HepG2 (cell line): ENCODE measurements around the gene NT5C3B. TPM values are rescaled to one million over a fixed set of nuclear protein-coding genes. Genes with fewer than 3 reads are reported as not detected.

Experiments used
- DMAP1 ChIP-seq: IDR thresholded peaks from 2 replicates; pipeline ENCODE4 v1.6.1; 2016
- KMT2B ChIP-seq: IDR thresholded peaks from 2 replicates; pipeline ENCODE4 v1.6.1; 2016; ENCODE audit warnings: missing genetic modification reagents, missing compliant biosample characterization
- NR2F1 ChIP-seq, 2 experiments: fragments of 450-650 bp in 1 of 2; formaldehyde crosslinking in 1 of 2; IDR thresholded peaks; 2 replicates each; pipeline versions ENCODE4 v1.5.0 to v1.6.1; 2016 to 2020; ENCODE audit warnings: mild to moderate bottlenecking in 1 of 2, missing compliant biosample characterization in 1 of 2, missing genetic modification reagents in 1 of 2, moderate library complexity in 1 of 2
- PAF1 ChIP-seq: IDR thresholded peaks from 2 replicates; pipeline ENCODE4 v1.6.1; 2016; ENCODE audit warnings: missing genetic modification reagents, missing compliant biosample characterization
- PAX8 ChIP-seq: sonication (generic); formaldehyde crosslinking; IDR thresholded peaks from 2 replicates; pipeline ENCODE4 v1.8.0; 2022; ENCODE audit warnings: mild to moderate bottlenecking, missing genetic modification reagents, borderline replicate concordance
- PHF5A ChIP-seq: IDR thresholded peaks from one replicate; pipeline ENCODE4 v1.6.1; 2018; ENCODE audit warnings: low read depth, missing genetic modification reagents; ENCODE audit not compliant: unreplicated experiment
- ZFP90 ChIP-seq: sonication (generic); formaldehyde crosslinking; IDR thresholded peaks from 2 replicates; pipeline ENCODE4 v1.8.0; 2022; ENCODE audit warnings: missing genetic modification reagents, mild to moderate bottlenecking, inconsistent platforms, borderline replicate concordance
- ZNF251 ChIP-seq: sonication (generic); formaldehyde crosslinking; IDR thresholded peaks from 2 replicates; pipeline ENCODE4 v1.9.0; 2021; ENCODE audit warnings: mild to moderate bottlenecking, missing genetic modification reagents
- ZNF256 ChIP-seq: sonication (generic); formaldehyde crosslinking; conservative IDR thresholded peaks from 2 replicates; pipeline ENCODE4 v1.4.0; 2020; ENCODE audit warnings: missing genetic modification reagents
- ZNF660 ChIP-seq: sonication (generic); formaldehyde crosslinking; IDR thresholded peaks from 2 replicates; pipeline ENCODE4 v1.5.1; 2020; ENCODE audit warnings: mild to moderate bottlenecking, low read depth, missing genetic modification reagents, borderline replicate concordance
- polyA plus RNA-seq, 8 experiments: library from polyadenylated mRNA; depleted of rRNA in 3 of 8; stranded (reverse) in 7 of 8; unstranded in 1 of 8; fragments of >200 nt; fragmentation: Illumina TruSeq in 4 of 8; extraction: Trizol in 4 of 8; gene quantifications; 2 replicates each; pipeline versions ENCODE4 v1.2.1 to v1.2.3, GENCODE V29; 2011 to 2016; ENCODE audit warnings: low read depth in 4 of 8, missing spikeins in 1 of 8, mixed read lengths in 1 of 8; ENCODE audit not compliant: insufficient read depth in 1 of 8
- total RNA-seq, 5 experiments: library from RNA; depleted of rRNA; stranded (reverse); fragments of >200 nt; fragmentation: Illumina TruSeq; extraction: Trizol; gene quantifications; 2 replicates each; pipeline ENCODE4 v1.2.3, GENCODE V29; 2016; ENCODE audit warnings: low read depth in 1 of 5
- TF ChIP-seq, protein P1 (sequence below): sonication (generic); formaldehyde crosslinking; IDR thresholded peaks from 2 replicates; pipeline ENCODE4 v1.4.0; 2020; ENCODE audit warnings: missing genetic modification reagents, mild to moderate bottlenecking, borderline replicate concordance
- TF ChIP-seq, protein P2 (sequence below): sonication (generic); formaldehyde crosslinking; IDR thresholded peaks from 2 replicates; pipeline ENCODE4 v1.4.0; 2020; ENCODE audit warnings: missing genetic modification reagents, borderline replicate concordance
- TF ChIP-seq, protein P3 (sequence below): sonication (generic); formaldehyde crosslinking; IDR thresholded peaks from 2 replicates; pipeline ENCODE4 v1.4.0; 2020; ENCODE audit warnings: missing genetic modification reagents
- TF ChIP-seq, protein P4 (sequence below): sonication (generic); formaldehyde crosslinking; IDR thresholded peaks from 2 replicates; pipeline ENCODE4 v1.4.0; 2020; ENCODE audit warnings: missing genetic modification reagents
- TF ChIP-seq, protein P5 (sequence below): IDR thresholded peaks from 2 replicates; pipeline ENCODE4 v1.6.1; 2016; ENCODE audit warnings: mild to moderate bottlenecking
- TF ChIP-seq, protein P6 (sequence below): IDR thresholded peaks from 2 replicates; pipeline ENCODE4 v1.6.1; 2016; ENCODE audit warnings: control low read depth

The NT5C3B gene
- total and polyA plus RNA-seq, 2 of the 13 experiments (the other 11 are each of a cell fraction or from before 2014, with no cell fraction given), result 104 to 126 TPM

DNA sequence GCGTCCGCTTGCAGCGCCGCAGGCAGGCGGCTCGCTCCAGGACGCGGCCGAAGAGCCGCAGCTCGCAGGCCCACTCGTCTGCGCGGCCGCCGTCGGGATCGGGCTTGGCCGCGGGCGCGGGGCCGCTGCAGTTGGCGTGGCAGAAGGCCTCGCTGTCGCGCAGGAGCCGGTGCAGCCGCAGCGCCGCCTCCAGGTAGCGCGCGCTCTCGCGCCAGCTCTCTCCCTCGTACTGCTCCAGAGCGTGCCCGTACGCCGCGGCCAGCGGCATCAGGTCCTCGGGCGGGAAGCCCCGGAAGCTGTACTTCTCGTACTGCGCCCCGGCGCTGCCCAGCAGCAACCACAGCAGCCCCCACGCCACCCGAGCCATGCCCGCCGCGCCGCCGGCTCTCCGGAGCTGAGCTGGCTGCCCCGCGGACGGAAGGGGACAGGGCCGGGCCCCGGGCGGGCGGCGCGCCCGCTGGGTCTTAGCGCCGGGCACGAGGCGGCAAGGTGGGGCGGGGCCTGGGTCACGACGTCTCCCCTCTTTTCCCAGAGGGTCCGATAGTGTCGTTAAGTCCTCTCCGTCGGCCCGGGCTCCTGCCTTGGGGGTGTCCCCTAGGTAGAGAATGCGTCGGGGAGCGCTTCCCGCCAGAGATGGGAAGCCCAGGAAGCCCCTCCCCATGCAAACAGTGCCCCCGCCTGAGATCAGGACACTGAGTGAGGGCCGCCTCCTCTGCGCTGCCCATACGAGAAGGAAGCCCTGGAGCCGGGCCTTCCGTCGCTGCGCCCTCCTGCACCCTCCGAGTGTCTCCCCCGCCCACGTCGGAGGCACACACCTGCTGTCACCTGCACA is 24.3 kb downstream of the NT5C3B start, which contains the start of gene P3H4 (continued):
- TF ChIP-seq, protein P1, sequence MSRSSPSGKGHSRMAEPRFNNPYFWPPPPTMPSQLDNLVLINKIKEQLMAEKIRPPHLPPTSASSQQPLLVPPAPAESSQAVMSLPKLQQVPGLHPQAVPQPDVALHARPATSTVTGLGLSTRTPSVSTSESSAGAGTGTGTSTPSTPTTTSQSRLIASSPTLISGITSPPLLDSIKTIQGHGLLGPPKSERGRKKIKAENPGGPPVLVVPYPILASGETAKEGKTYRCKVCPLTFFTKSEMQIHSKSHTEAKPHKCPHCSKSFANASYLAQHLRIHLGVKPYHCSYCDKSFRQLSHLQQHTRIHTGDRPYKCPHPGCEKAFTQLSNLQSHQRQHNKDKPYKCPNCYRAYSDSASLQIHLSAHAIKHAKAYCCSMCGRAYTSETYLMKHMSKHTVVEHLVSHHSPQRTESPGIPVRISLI (CRISPR knock-in tag), result peak; percentile 58; the same call in 1 of the 2 replicates
- TF ChIP-seq, protein P2, sequence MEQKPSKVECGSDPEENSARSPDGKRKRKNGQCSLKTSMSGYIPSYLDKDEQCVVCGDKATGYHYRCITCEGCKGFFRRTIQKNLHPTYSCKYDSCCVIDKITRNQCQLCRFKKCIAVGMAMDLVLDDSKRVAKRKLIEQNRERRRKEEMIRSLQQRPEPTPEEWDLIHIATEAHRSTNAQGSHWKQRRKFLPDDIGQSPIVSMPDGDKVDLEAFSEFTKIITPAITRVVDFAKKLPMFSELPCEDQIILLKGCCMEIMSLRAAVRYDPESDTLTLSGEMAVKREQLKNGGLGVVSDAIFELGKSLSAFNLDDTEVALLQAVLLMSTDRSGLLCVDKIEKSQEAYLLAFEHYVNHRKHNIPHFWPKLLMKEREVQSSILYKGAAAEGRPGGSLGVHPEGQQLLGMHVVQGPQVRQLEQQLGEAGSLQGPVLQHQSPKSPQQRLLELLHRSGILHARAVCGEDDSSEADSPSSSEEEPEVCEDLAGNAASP (CRISPR knock-in tag), result no peak
- TF ChIP-seq, protein P3, sequence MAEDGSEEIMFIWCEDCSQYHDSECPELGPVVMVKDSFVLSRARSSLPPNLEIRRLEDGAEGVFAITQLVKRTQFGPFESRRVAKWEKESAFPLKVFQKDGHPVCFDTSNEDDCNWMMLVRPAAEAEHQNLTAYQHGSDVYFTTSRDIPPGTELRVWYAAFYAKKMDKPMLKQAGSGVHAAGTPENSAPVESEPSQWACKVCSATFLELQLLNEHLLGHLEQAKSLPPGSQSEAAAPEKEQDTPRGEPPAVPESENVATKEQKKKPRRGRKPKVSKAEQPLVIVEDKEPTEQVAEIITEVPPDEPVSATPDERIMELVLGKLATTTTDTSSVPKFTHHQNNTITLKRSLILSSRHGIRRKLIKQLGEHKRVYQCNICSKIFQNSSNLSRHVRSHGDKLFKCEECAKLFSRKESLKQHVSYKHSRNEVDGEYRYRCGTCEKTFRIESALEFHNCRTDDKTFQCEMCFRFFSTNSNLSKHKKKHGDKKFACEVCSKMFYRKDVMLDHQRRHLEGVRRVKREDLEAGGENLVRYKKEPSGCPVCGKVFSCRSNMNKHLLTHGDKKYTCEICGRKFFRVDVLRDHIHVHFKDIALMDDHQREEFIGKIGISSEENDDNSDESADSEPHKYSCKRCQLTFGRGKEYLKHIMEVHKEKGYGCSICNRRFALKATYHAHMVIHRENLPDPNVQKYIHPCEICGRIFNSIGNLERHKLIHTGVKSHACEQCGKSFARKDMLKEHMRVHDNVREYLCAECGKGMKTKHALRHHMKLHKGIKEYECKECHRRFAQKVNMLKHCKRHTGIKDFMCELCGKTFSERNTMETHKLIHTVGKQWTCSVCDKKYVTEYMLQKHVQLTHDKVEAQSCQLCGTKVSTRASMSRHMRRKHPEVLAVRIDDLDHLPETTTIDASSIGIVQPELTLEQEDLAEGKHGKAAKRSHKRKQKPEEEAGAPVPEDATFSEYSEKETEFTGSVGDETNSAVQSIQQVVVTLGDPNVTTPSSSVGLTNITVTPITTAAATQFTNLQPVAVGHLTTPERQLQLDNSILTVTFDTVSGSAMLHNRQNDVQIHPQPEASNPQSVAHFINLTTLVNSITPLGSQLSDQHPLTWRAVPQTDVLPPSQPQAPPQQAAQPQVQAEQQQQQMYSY (CRISPR knock-in tag), result peak; percentile 49; the same call in 1 of the 2 replicates
- 0 out of 2 replicates have a peak, but pooled peaks have one; percentile 90 for TF ChIP-seq PAX8
- TF ChIP-seq, protein P4, sequence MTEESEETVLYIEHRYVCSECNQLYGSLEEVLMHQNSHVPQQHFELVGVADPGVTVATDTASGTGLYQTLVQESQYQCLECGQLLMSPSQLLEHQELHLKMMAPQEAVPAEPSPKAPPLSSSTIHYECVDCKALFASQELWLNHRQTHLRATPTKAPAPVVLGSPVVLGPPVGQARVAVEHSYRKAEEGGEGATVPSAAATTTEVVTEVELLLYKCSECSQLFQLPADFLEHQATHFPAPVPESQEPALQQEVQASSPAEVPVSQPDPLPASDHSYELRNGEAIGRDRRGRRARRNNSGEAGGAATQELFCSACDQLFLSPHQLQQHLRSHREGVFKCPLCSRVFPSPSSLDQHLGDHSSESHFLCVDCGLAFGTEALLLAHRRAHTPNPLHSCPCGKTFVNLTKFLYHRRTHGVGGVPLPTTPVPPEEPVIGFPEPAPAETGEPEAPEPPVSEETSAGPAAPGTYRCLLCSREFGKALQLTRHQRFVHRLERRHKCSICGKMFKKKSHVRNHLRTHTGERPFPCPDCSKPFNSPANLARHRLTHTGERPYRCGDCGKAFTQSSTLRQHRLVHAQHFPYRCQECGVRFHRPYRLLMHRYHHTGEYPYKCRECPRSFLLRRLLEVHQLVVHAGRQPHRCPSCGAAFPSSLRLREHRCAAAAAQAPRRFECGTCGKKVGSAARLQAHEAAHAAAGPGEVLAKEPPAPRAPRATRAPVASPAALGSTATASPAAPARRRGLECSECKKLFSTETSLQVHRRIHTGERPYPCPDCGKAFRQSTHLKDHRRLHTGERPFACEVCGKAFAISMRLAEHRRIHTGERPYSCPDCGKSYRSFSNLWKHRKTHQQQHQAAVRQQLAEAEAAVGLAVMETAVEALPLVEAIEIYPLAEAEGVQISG (CRISPR knock-in tag), result peak; percentile 91
- TF ChIP-seq, protein P5, sequence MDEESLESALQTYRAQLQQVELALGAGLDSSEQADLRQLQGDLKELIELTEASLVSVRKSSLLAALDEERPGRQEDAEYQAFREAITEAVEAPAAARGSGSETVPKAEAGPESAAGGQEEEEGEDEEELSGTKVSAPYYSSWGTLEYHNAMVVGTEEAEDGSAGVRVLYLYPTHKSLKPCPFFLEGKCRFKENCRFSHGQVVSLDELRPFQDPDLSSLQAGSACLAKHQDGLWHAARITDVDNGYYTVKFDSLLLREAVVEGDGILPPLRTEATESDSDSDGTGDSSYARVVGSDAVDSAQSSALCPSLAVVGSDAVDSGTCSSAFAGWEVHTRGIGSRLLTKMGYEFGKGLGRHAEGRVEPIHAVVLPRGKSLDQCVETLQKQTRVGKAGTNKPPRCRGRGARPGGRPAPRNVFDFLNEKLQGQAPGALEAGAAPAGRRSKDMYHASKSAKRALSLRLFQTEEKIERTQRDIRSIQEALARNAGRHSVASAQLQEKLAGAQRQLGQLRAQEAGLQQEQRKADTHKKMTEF (CRISPR knock-in tag), result peak; percentile 26; the same call in 1 of the 2 replicates
- TF ChIP-seq PHF5A (CRISPR knock-in tag), result no peak
- TF ChIP-seq ZNF256 (CRISPR knock-in tag), result no peak
- TF ChIP-seq, protein P6, sequence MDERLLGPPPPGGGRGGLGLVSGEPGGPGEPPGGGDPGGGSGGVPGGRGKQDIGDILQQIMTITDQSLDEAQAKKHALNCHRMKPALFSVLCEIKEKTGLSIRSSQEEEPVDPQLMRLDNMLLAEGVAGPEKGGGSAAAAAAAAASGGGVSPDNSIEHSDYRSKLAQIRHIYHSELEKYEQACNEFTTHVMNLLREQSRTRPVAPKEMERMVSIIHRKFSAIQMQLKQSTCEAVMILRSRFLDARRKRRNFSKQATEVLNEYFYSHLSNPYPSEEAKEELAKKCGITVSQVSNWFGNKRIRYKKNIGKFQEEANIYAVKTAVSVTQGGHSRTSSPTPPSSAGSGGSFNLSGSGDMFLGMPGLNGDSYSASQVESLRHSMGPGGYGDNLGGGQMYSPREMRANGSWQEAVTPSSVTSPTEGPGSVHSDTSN (CRISPR knock-in tag), result peak; percentile 27; the same call in 1 of the 2 replicates
- peak; percentile 47; the same call in 1 of the 2 replicates for TF ChIP-seq KMT2B
- peak in 1 of 2 experiments; percentile 8; a peak in 1 of 4 replicates for TF ChIP-seq NR2F1 (CRISPR knock-in tag; IDR thresholded peaks at IDR 0.05)
- peak; percentile 90; the same call in 1 of the 2 replicates for TF ChIP-seq ZFP90 (CRISPR knock-in tag)
- TF ChIP-seq PAF1 (CRISPR knock-in tag), result no peak
- no peak for TF ChIP-seq DMAP1 (CRISPR knock-in tag)
- TF ChIP-seq ZNF660 (CRISPR knock-in tag), result no peak
- no peak; the same call in 1 of the 2 replicates for TF ChIP-seq ZNF251 (CRISPR knock-in tag)
